ENCODE data around the gene RAB1A. TPM values are rescaled to one million over a fixed set of nuclear protein-coding genes. Genes with fewer than 3 reads are reported as not detected.

RAB1A gene
- total RNA-seq (2013; cell fraction: nucleolus; rRNA removed): 58.8 and 59.0 TPM in 2 replicates
- 77.2 and 82.8 TPM in 2 replicates for total RNA-seq (2014; rRNA removed)
- 50.8 and 51.2 TPM in 2 replicates for total RNA-seq (2014; rRNA removed; fragmentation: Illumina TruSeq; extraction: Trizol)
- total RNA-seq (2021): 85.5 and 88.8 TPM in 2 replicates
- polyA plus RNA-seq (2011; ENCODE audit: low read depth): 91.5 TPM
- 159 and 226 TPM in 2 replicates for polyA plus RNA-seq (2011; rRNA removed)
- 65.0 and 72.8 TPM in 2 replicates for polyA plus RNA-seq (2011; cell fraction: cytosol; rRNA removed)
- 40.2 and 45.8 TPM in 2 replicates for polyA plus RNA-seq (2011; cell fraction: nucleus; rRNA removed)
- 126 and 144 TPM in 2 replicates for polyA plus RNA-seq (2012)
- polyA plus RNA-seq (2014; fragmentation: Illumina TruSeq; extraction: Trizol): 78.0 and 82.8 TPM in 2 replicates
- polyA plus RNA-seq (2014; fragmentation: Nextera tagmentation; extraction: Ambion mirVana): 10 to 100 TPM; 48.9 to 71.2 TPM
- polyA plus RNA-seq (2014; rRNA removed): 102 and 105 TPM in 2 replicates
- 100 to 1,000 TPM; 170 to 171 TPM for polyA plus RNA-seq (2016; fragmentation: Nextera tagmentation; extraction: Ambion mirVana)
- 47.1 and 60.5 TPM in 2 replicates for polyA minus RNA-seq (2011; rRNA and poly(A)+ RNA removed)
- 23.7 and 25.5 TPM in 2 replicates for polyA minus RNA-seq (2011; cell fraction: cytosol; rRNA and poly(A)+ RNA removed)
- polyA minus RNA-seq (2011; cell fraction: nucleus; rRNA and poly(A)+ RNA removed): 23.5 and 37.7 TPM in 2 replicates
- Bru-seq, nascent RNA: percentile 96 among the genes with signal in this experiment
- BruChase-seq, experiment 1, labeled RNA remaining after a 6-hour chase: percentile 97 among the genes with signal in this experiment
- percentile 98 among the genes with signal in this experiment for BruChase-seq, experiment 2, labeled RNA remaining after a 2-hour chase
- long read RNA-seq, experiment 1, transcript RAB1A-203 (6 exons, 2,447 nt): major isoform, 79 of 89 reads
- long read RNA-seq, experiment 1, partial matches to known transcripts: 3 of 89 reads
- long read RNA-seq, experiment 1, other reads (novel, unspliced or antisense): 7 of 89 reads
- long read RNA-seq, experiment 2, transcript RAB1A-203 (6 exons, 2,447 nt): major isoform, 423 of 441 reads
- long read RNA-seq, experiment 2, partial matches to known transcripts: 11 of 441 reads
- long read RNA-seq, experiment 2, other reads (novel, unspliced or antisense): 6 of 441 reads

DNA sequence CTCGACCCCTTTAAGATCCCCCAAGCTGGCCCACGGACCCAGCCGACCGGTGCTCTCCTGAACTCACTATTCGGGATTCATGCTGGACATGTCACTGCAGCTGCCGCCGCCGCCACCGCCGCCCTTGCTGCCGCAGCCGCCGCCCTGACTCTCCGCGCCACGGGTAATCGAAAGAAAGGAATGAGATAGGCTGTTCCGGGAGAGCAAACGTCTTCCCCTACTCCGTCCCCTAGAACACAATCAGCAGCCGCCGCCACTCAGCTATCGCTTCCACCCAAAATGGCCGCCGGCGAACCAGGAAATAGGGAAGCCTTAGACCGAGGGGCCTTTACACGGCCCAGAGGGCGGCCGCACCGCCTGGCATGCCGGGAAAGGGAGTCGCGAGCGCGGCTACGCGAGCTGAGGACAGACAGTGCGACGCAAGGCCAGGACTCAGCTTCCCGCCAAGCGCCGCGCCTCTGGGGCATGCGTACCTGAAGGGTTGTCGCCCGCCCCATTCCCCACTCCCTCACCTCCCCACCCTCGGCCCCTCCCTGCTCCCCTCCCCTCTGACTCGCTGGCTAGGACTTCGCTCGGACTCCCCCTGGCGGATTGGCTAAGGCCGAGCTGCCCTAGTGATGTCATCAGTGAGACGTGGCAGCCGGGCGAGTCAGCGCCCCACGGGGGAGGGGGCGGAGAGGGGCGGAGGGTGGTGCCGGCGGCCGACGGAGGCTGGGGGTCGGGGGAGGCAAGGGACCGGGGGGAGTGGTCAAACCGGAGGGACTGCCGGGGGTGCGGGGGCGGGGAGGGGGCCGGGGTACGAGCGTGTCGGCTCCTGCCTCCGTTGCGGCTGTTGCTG is at the start of gene RAB1A:
Gene RAB1A (minus strand): TSS at position 281 of the 838 bp plus-strand sequence. CDS start 191 bp downstream, at position 90.
- H3K4me3 ChIP-seq: peak within 1 kb of the TSS; percentile 93
- peaks cover 49% of the 10 kb centered on the region for H3K79me2 ChIP-seq (ENCODE audit: control insufficient read depth, insufficient read depth, low read length)
- peak; percentile 97 for DNase-seq (ENCODE audit: low read depth, low spot score)
- H3K9ac ChIP-seq (ENCODE audit: control insufficient read depth, insufficient read depth, low read length): peak within 1 kb of the TSS; percentile 94
- no peaks in the 10 kb centered on the region; the same call in 1 of the 2 replicates for H4K20me1 ChIP-seq (ENCODE audit: control insufficient read depth, insufficient read depth)
- no peaks in the 10 kb centered on the region for H3K4me1 ChIP-seq (ENCODE audit: control insufficient read depth, insufficient read depth, low read length)
- WGBS (ENCODE audit: insufficient coverage, insufficient replicate concordance, low lambda C conversion rate, missing lambda C conversion rate): under 1% methylated on average over 56 of the region's 76 CpGs
- no peaks in the 10 kb centered on the region for H3K36me3 ChIP-seq (ENCODE audit: control insufficient read depth in 2 of 2, insufficient read depth in 2 of 2, low read length in 1 of 2)
- H2AFZ ChIP-seq (ENCODE audit: control insufficient read depth, low read depth, low read length): peak within 1 kb of the TSS; percentile 63
- ChIA-PET RAD21 (ENCODE audit: unreplicated experiment) (interaction anchor here (0.7 to 3.6 kb wide), 17 partner anchors 10 to 307 kb away, joined by 3 to 37 read pairs (median 4); partner anchors contain the start of genes ACTR2 and CEP68), POLR2A (interaction anchor here (0.5 to 3.6 kb wide), 23 partner anchors 9 to 1046 kb away, joined by 3 to 31 read pairs (median 3); partner anchors contain the start of genes ACTR2 and CEP68), CTCF (interaction anchor here (0.7 to 3.9 kb wide), 13 partner anchors 11 to 137 kb away, joined by 3 to 28 read pairs (median 4); partner anchors contain the start of gene ACTR2), SMC1A (ENCODE audit: uncharacterized antibody, unreplicated experiment) (interaction anchor here (0.7 to 6.6 kb wide), 9 partner anchors 16 to 607 kb away, joined by 3 to 33 read pairs (median 4); partner anchors contain the start of gene CEP68)
- H3K27me3 ChIP-seq (replicated peaks in 1 of 2; ENCODE audit: control insufficient read depth in 2 of 2, insufficient read depth in 2 of 2, low read length in 1 of 2): no peaks in the 10 kb centered on the region
- no TSS peak for BruUV-seq (replicated peaks)
- no peaks in the 10 kb centered on the region for H3K9me3 ChIP-seq (replicated peaks; ENCODE audit: control insufficient read depth, insufficient read depth, low read length)
- intact Hi-C loops (cut with micrococcal nuclease; ENCODE audit: unreplicated experiment) (loop anchor here (1.0 to 5.0 kb wide), 4 partner anchors 65 to 198 kb away; partner anchors contain the start of gene ACTR2), in situ Hi-C loops (cut with MboI) (no loop called here)
- peak; percentile 95 for ATAC-seq
- H3K27ac ChIP-seq (ENCODE audit: control insufficient read depth, insufficient read depth): peak within 1 kb of the TSS; percentile 87
- FAIRE-seq: peak; percentile 92
- H3K4me2 ChIP-seq (ENCODE audit: control insufficient read depth, insufficient read depth): peak within 1 kb of the TSS; percentile 64
- TF ChIP-seq CEBPB (IDR thresholded peaks at IDR 0.05; ENCODE audit: borderline replicate concordance in 1 of 2, low read depth in 2 of 2, low read length in 2 of 2): no peak
- TF ChIP-seq, protein P1, sequence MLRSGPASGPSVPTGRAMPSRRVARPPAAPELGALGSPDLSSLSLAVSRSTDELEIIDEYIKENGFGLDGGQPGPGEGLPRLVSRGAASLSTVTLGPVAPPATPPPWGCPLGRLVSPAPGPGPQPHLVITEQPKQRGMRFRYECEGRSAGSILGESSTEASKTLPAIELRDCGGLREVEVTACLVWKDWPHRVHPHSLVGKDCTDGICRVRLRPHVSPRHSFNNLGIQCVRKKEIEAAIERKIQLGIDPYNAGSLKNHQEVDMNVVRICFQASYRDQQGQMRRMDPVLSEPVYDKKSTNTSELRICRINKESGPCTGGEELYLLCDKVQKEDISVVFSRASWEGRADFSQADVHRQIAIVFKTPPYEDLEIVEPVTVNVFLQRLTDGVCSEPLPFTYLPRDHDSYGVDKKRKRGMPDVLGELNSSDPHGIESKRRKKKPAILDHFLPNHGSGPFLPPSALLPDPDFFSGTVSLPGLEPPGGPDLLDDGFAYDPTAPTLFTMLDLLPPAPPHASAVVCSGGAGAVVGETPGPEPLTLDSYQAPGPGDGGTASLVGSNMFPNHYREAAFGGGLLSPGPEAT (IDR thresholded peaks at IDR 0.05; ENCODE audit: low read depth): peak; percentile 83
- TF ChIP-seq KLF5 (IDR thresholded peaks at IDR 0.05; ENCODE audit: partially characterized antibody): peak; percentile 51
- TF ChIP-seq FOXK2 (IDR thresholded peaks at IDR 0.05): no peak
- no peak for TF ChIP-seq BMI1 (IDR thresholded peaks at IDR 0.05; ENCODE audit: borderline replicate concordance)
- peak; percentile 86 for TF ChIP-seq TAF1 (IDR thresholded peaks at IDR 0.05; ENCODE audit: borderline replicate concordance, low read depth, low read length)
- TF ChIP-seq EGR1 (IDR thresholded peaks at IDR 0.05; ENCODE audit: borderline replicate concordance in 1 of 2, low read depth in 2 of 2, low read length in 2 of 2): peak in 1 of 2 experiments; percentile 82; a peak in 2 of 3 replicates
- TF ChIP-seq ZBED1 (IDR thresholded peaks at IDR 0.05; ENCODE audit: borderline replicate concordance): no peak
- peak; percentile 50 for TF ChIP-seq RAD21 (IDR thresholded peaks at IDR 0.05; ENCODE audit: insufficient read depth, low read depth, low read length)
- TF ChIP-seq HDAC6 (IDR thresholded peaks at IDR 0.05; ENCODE audit: unreplicated experiment): no peak
- TF ChIP-seq TARDBP (IDR thresholded peaks at IDR 0.05; ENCODE audit: borderline replicate concordance): peak; percentile 78; the same call in 1 of the 2 replicates
- TF ChIP-seq ZNF207 (IDR thresholded peaks at IDR 0.05; ENCODE audit: borderline replicate concordance): 0 out of 2 replicates have a peak, but pooled peaks have one; percentile 52
- TF ChIP-seq SMAD1 (IDR thresholded peaks at IDR 0.05; ENCODE audit: low read depth, partially characterized antibody): peak; percentile 64
- TF ChIP-seq SMC3 (IDR thresholded peaks at IDR 0.05; ENCODE audit: borderline replicate concordance, low read length): no peak
- TF ChIP-seq EED (IDR thresholded peaks at IDR 0.05; ENCODE audit: low read depth): no peak
- TF ChIP-seq STAT3 (IDR thresholded peaks at IDR 0.05; ENCODE audit: low read depth, low read length): no peak
- TF ChIP-seq SPI1 (IDR thresholded peaks at IDR 0.05; ENCODE audit: borderline replicate concordance, insufficient read depth, low read depth, low read length): peak; percentile 55; the same call in 1 of the 2 replicates

All from GM12878 (cell line).